Hematopoietic multipotent progenitor cell treated with erythropoietin and hydrocortisone succinate and interleukin-3 and kit ligand, for 15 days (in vitro differentiated cells): Measurements from ENCODE around the gene TTC13.

Experiments used
- DNase-seq: peaks from one replicate; pipeline ENCODE4 v3.0.0-alpha.2; 2015; ENCODE audit warnings: low spot score

Gene TTC13

DNA sequence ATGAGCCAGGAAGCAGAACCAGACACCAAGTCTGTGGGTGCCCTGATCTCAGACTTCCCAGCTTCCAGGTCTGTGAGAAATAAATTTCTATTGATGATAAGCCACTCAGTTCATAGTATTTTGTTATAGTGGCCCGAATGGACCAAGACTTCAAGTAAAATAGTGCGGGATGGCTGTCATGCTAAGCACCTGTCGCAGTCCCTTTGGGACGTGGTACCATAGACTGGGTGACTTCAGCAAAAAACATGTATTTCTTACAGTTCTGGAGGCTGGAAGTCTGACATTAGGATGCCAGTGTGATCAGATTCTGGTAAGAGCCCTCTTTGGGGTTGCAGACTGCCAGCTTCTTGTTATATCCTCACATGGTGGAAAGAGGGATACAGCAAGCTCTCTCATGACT lies 107.7 kb downstream of the TTC13 start:
- DNase-seq, result no peak

DNA sequence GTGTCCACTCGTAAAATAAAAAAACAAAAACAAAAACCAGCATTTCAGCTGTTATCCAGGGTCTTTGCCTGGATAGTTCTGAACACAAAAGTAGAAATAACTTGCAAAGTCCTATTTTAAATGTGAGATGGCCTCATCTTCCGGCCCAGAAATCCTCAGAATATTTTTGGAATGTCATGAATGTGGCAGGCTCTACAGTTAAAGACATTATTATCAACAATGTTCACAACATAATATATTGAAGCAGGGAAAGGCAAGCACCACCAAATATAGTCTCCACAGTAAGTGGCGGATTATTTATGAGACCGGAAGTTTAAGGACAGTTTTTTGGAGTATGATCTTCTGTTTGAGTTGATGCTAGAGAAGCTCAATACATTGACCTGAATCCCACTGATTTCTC lies 109.2 kb downstream of the TTC13 start:
- no peak for DNase-seq

DNA sequence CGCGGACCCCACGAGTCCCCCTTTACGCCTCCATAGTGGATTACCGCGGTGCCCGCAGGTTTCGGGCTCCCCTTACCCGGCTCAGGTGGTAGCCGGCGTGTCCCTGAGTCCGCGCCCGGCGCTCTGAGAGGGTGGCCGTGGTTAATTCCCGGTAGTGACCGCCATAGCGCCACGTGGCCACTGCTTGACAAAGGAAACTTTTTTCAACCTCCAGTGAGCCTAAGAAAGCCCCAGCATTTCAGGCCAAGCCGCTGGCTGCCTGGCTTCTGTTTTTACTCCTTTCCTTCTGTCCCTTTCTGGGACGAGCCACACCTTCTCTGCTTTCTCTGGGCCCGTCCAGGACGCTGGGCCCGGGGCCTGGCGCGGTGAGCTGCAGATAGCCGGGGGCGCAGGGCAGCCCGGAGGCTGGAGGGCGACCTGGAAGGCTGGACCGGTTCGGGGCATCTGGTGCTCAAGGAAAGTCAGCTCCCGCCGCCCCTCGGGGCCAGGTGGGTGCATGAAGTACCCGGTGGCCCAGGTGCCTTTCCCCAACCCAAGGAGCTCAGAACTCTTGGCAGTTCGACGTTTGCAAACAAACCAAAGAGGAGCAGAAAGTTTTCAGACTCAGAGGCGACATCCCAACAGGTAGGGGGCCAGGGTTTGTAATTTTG lies 109.8 kb downstream of the TTC13 start:
- DNase-seq, result no peak

DNA sequence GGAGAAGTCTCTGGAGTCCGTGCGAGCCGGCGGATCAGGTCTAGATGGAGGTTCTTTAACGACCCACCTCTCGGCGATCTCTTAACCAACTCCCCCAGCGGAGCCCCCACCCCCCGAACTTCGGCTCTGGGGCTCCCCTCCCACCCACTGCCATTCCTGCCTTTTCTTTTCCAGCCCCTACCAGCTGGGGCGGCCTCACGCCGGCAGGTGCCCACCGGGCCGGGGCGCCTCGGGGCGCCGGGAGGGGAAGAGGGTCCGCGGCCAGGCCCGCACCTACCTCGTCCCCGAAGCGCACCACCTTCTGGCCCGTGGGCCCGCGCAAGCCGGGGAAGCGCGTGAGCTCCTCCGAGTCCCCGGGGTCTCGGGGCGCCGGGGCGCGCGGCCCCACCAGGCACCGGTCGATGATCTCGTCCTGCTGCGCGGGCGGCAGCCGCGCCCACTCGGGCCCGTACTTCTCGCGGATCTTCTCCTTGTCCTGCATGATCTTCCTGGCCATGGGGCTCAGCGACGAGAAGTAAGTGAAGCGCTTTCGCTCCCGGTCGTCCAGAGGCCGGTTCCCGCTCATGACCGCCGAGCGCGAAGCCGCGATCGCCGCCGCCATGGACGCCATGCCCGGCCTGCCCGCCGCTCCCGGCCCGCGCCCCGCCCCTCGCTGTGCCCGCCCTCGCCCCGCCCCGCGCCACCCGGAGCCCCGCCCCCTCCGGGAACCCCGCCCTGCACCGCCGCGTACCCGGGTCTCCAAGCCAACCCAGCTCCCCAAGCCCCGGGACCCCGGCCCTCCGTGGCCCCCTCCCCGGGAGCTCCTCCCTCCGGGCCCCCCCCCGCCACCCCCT lies 110.5 kb downstream of the TTC13 start, which contains the start of gene C1orf198:
Gene C1orf198 (minus strand): TSS at position 619 of the 833 bp plus-strand sequence. CDS start 9 bp downstream, at position 610.
- DNase-seq, result peak; percentile 73

DNA sequence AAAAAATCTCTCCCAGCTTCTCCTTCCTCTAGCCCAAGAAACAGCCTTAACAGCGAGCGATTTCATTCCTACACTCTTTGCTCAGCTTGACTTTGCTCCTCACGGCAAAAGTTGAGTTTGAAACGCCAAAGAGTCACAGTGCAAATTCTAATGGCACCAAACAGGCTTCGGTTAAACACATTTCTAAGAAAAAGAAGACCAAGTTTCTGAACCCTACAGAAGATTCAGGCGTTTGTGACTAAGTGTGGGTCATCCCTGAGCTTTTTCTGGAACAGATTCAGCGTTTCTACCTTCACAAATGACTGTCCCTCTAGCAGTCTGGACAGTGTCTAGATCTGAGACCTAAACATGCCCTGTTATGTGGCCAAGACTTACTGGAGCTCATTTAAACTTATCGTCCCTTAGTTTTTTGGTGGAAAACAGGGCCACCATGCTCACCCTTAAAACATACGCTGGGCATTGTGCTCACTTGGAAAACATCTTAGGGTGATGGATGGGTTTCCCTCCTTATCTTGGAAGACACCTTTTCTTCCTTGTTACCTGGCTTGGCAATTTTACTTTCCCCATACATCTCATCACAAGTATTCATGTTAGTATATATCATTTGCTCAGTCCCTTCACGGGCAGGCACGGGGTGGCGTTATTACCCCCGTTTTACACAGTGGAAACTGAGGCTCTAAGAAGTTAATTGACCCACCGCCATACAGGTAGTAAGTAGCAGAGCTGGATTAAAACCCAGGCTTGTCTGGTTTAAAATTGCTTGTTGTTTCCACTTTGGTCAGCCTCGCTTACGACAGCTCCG lies 111.4 kb downstream of the TTC13 start:
- peak; percentile 26 for DNase-seq

DNA sequence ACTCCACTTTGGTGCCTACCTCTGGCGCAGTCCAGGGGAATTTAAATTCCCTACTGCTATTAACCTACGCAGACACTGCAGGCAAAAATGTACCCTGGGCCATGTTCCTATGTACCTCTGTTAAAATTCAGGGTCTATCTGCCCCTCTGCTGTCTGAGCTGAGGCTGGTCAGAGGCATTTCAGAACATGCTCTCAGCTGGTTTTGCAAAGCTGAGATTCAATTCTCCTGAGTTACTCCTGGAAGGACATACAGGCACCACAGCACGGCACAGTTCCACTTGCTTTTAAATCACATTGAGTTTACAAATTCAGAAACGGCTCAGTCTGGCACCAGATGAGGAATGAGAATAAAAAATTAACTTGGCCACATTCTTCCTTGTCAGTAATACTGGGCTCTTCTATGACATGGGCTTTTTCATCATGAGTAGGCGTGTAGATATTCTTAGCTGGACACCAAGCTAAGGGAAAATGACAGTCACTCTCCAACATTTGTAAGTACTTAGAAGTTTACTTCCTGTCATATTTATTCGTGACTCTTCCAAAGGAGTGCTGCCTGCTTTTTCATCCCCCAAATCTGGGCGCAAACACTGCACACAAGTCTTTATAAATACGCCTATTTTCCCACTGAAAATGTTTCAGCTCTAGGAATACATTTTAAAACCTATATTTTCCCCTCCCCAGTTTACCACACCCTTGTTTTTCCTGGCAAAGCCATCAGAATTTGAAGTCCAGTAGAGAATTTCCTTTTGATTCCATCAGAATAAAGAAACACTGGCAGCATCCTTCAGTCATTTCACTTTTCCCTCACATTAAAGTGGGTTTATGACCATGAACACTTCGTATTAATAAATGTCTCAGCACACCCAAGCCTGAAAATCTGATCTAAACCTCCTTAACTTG lies 112.2 kb downstream of the TTC13 start:
- DNase-seq, result peak; percentile 48

DNA sequence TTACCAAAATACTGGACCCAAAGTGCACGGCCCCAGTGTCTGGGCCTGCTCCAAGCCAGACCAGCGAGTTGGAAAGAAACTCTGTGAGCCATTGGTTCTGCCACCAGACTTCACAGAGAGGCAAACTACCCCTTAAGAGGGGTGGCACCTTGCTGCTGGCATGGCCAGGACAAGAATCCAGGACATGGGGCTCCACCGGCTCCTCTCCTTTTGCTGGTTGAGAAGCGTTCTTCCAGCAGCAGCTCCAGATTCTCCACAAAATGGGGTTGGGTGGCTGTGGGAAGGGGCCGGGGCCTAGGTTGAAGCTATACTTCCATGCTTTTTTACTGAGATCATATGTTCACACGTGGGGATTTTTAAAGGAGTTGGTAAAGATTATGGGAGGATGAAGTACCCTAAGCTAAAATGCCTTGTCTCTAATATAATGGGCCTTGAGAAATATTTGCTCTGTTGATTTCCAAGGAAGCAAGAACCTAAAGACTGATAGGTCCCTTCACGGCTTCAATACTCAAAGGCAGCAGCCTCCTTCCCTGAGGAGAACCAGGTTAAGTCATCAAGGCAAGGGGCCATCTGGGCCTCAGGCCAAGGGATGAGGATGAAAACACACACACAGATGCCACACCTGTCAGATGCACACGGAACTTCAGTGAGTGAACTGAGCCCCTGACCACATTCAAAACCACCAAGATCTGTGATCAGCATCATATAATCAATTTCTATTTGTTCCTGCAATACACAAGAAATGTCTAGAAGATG lies 113.4 kb downstream of the TTC13 start:
- no peak for DNase-seq

DNA sequence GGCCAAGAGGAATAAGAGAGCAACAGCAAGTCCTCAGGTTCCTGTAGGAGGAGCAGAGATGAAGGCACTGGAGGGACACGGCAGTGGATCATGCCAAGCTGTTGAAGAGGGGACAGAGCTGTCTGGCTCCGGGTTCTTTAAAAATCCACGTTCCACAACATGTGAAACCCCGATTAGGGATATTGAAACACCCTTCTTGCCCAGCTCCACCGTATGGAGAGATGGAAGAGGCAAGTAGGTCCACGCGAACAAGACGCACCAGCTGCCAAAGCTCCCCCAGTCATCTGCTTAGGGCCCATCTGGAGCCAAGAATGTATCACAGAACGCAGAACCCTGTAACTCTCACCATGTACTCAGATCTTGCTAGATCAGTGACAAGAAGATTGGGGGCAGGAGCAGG lies 114.2 kb downstream of the TTC13 start:
- DNase-seq, result no peak

DNA sequence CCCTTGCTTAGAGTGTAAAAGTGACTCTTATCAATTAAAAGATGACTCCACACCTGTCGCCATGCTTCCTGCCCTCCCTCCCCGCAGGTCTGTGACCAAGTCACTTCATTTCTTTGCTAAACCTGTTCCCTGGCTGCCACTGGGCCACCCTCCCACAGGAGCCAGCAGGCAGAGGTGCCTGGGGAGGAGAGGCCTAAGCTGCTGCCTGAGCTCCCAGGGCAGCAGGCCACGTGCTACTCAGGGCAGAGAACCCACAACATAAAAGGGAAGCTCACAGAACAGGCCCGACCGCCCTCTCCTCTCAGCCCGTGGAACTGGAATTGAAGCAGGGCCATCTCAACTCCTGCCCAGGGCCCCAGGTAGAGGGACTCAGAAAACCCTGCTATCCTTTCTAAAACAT lies 115.2 kb downstream of the TTC13 start:
- DNase-seq, result no peak

DNA sequence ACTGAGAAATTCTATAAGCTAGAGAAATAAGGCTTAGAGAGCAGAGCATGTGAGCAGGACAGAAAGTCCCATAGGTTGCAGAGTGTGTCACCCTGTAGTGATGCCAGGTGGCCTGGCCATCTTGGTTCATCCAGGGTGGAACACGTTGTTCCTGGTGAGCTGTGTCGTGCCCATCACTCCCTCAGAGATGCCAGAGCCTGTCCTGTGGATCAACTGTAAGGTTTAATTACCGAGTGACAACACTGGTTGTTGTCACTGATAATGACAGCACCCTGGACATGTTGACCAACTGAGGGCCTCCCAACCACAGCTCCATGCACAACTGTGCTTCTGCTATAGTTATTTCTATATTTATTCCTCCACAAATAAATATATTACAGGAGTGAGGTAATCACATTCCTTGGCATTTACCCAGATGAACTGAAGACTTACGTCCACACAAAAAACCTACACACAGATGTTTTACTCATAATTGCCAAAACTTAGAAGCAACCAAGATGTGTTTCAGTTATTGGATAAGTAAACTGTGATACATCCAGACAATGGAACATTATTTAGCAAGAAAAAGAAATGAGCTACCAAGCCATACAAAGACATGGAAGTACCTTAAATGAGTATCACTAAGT lies 116.6 kb downstream of the TTC13 start:
- DNase-seq, result no peak

DNA sequence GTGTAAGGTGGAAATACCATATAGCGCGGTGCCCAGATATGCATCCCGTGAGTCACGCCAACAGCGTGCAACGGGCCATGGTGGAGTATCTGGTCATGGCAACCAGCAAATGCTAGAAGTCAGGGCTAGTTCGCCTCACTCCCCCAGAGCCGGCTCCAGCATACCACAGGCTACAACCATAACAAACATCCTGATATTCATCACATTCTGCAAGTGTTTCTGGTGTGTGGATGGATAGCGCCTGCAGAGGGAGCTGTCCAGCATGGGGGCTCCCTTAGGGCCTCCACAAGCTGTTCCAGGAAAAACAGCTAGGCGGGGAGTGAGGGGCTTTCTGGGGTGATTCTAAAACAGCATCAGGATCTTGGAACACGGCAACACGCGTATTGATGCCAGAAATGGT lies 117.2 kb downstream of the TTC13 start:
- no peak for DNase-seq

DNA sequence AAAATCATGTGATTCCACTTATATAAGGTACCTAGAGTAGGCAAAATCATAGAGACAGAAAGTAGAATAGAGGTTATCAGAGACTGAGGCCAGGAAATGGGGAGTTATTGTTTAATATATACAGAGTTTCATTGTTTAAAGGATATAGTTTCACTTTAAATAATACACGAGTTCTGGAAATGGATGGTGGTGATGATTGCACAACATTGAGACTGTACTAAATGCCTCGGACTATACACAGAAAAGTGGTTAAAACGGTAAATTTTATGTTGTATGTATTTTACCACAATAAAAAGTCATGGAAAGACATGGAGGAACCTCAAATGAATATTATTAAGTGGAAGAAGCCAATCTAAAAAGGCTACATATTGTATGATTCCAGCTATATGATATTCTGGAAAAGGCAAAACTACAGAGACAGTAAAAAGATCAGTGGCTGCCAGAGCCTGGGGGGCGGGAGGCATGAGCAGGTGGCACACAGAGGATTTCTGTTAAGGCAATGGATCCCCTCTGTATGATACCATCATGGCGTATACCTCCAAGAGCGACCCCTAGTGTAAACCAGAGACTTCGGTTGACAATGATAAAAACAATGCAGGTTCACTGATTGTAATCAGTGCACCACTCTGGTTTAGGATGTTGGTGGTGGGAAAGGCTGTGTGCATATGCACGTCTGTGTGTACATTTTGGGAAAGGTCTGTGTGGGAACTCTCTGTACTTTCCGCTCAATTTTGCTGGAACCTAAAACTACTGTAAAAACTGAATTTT lies 117.9 kb downstream of the TTC13 start:
- DNase-seq, result no peak

DNA sequence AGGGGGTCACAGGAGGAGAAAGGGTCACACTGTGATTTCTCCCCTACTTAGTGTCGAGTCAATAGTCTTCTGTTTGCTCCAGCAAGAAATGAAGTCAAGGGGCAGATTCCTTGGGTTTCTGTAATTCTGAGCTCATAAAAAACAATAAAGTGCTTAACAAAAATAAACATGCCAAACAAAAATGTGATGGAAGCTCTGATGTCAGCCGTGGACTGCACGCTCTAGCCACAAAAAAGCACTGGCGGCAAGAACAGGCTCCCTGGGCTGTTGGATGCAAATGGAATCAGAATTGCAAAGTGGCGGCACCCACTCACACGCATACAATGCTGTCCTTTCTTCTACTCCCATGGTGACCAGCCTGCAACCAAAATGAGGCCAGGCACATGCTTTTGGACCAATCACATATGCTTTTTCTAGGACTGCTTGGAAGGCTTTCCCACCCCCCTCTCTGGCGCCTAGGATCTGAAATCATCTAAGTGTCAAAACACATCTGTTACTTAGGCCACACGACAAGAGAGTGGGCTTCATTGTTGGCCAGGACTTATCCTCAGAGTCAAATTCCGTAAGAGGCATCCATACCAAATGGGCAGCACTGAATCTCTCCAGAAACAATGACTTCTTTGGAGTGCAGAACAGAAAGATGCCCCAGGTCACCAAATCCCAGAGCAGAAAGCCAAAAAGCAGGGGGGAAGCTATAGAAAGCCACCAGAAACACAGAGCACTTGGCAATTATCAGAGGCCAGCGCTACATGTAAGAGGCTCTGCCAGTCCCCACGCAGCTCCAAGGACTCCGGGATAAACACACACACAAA lies 119.5 kb downstream of the TTC13 start:
- no peak for DNase-seq

DNA sequence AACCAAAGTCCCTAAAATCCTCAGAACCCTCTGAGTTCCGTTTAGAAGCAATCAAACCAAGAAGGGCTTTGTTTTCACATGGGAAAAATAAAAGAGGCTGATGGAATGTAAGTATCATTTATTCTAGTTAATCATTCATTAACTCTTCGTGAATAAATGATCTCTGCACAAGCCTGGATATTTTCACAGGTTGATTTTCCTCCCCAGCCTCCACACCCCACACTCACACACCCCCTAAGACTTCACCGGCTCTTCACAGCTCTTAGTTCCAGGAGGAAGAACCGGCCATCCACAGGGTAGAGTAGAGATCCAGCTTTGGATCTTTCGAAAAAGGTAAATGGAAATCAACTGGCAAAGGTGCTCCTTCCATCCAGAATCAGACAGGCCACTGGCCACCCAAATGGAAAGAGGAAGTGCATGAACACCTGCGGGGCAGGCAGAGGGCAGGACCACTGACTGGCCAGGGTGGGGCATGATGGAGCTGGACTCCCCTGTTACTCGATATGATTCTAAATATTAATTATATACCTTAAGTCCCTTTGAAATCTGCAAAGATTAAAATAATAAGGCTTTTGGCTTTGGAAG lies 120.3 kb downstream of the TTC13 start:
- DNase-seq, result no peak

DNA sequence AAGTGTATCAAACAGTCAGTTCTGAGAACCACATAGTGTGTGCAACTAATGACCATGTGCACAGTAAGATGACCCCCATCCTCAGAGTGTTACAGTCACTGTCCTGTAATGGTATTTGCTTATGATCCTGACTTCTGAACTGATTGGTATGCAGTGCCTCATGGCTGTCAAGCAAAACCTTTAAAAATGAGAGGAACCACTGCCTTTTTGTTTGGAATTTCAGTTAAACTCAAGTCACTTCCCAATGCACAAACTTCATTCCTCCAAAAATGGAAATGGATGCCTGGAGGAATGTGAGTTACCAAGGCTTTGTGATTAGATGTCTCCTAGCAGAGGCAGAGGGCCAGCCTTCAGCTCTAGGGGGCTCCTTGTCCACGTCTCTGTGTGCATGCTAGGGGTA lies 120.8 kb downstream of the TTC13 start:
- no peak for DNase-seq

DNA sequence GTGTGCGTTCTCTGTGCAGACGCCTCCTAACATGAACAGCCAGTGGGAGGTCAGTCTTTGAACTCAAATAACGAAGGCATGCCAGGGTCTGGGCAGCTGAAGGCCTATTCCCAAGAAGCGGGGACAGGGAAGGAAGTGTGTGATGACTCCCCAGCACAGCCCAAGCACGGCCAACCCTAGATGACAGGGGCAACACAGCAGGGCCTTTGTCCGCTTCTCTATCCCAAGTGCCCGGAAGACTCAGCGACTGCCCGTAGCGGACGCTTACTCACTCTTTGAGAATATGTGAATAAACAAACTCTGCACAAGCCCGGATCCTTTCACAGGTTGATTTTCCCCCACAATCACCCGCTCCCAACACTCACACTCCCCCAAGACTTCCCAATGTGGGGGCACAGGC lies 121.6 kb downstream of the TTC13 start:
- no peak for DNase-seq
